GM12878 (cell line): Measurements from ENCODE around the gene GLIPR2. TPM values are rescaled to one million over a fixed set of nuclear protein-coding genes. Genes with fewer than 3 reads are reported as not detected.

Experiments used
- ATAC-seq: fragments of 200-7000 bp; cut with Tn5 transposase; 3 replicates; pipeline ENCODE4 v1.9.1; 2020; ENCODE audit warnings: mild to moderate bottlenecking, moderate library complexity
- BruUV-seq: library from RNA; stranded (reverse); fragments of 400-500 nt; replicated peaks from 2 replicates; lab custom pipeline; 2021; lab: Mats Ljungman, UMichigan
- CTCF ChIA-PET: fragments of 300-600 bp; sonication (Branson Sonifier 250); formaldehyde crosslinking; extraction: SDS; loops from one replicate; lab custom pipeline; 2021; ENCODE audit warnings: inconsistent platforms; lab: Yijun Ruan, JAX
- POLR2A ChIA-PET: fragments of 350-600 bp; formaldehyde crosslinking; extraction: SDS; loops from one replicate; lab custom pipeline; 2021; ENCODE audit warnings: inconsistent platforms; lab: Charles Lee
- RAD21 ChIA-PET: fragments of 300-600 bp; sonication (Branson Sonifier 250); formaldehyde crosslinking; loops from one replicate; lab custom pipeline; 2023; ENCODE audit warnings: antibody characterized with exemption; ENCODE audit not compliant: unreplicated experiment; lab: Charles Lee
- SMC1A ChIA-PET: fragments of 300-600 bp; sonication (Branson Sonifier 250); formaldehyde crosslinking; loops from one replicate; lab custom pipeline; 2023; ENCODE audit not compliant: unreplicated experiment, uncharacterized antibody; lab: Charles Lee
- DNase-seq: peaks from one replicate; pipeline ENCODE4 v3.0.0-alpha.2; 2011; ENCODE audit warnings: low read depth, low spot score
- FAIRE-seq: peaks from 3 replicates; lab custom pipeline; 2011; peaks lifted over from hg19 to GRCh38; lab: Jason Lieb, UNC
- H2AFZ ChIP-seq: 2 replicates; pipeline ENCODE4 v1.6.0; 2011; ENCODE audit warnings: low read depth, low read length, control low read depth; ENCODE audit not compliant: control insufficient read depth
- H3K27ac ChIP-seq: 2 replicates; pipeline ENCODE4 v1.5.1; 2011; ENCODE audit warnings: control low read depth; ENCODE audit not compliant: control insufficient read depth, insufficient read depth
- H3K27me3 ChIP-seq, 2 experiments: replicated peaks in 1 of 2; 2 replicates each; pipeline versions ENCODE4 v1.6.0 to v1.6.1; 2011; ENCODE audit warnings: low read length in 1 of 2; ENCODE audit not compliant: control insufficient read depth in 2 of 2, insufficient read depth in 2 of 2
- H3K36me3 ChIP-seq, 2 experiments: 2 replicates each; pipeline ENCODE4 v1.5.1; 2011; ENCODE audit warnings: low read length in 1 of 2; ENCODE audit not compliant: control insufficient read depth in 2 of 2, insufficient read depth in 2 of 2
- H3K4me1 ChIP-seq: 2 replicates; pipeline ENCODE4 v1.6.1; 2011; ENCODE audit warnings: mild to moderate bottlenecking, low read length, moderate library complexity, mixed read lengths; ENCODE audit not compliant: control insufficient read depth, insufficient read depth
- H3K4me2 ChIP-seq: 2 replicates; pipeline ENCODE4 v1.6.0; 2011; ENCODE audit warnings: control low read depth; ENCODE audit not compliant: control insufficient read depth, insufficient read depth
- H3K4me3 ChIP-seq: fragments of 200-600 bp; sonication (generic); 2 replicates; pipeline ENCODE4 v1.5.1; 2016
- H3K79me2 ChIP-seq: 2 replicates; pipeline ENCODE4 v1.6.0; 2011; ENCODE audit warnings: low read length; ENCODE audit not compliant: control insufficient read depth, insufficient read depth
- H3K9ac ChIP-seq: 2 replicates; pipeline ENCODE4 v1.8.0; 2011; ENCODE audit warnings: low read length, control low read depth, mixed read lengths; ENCODE audit not compliant: control insufficient read depth, insufficient read depth
- H3K9me3 ChIP-seq: replicated peaks from 3 replicates; pipeline ENCODE4 v1.5.1; 2011; ENCODE audit warnings: mild to moderate bottlenecking, low read length; ENCODE audit not compliant: control insufficient read depth, insufficient read depth
- H4K20me1 ChIP-seq: 2 replicates; pipeline ENCODE4 v1.6.0; 2011; ENCODE audit not compliant: control insufficient read depth, insufficient read depth
- BCLAF1 ChIP-seq: fragments of 450-650 bp; IDR thresholded peaks from 2 replicates; pipeline ENCODE4 v1.6.1; 2017; ENCODE audit warnings: antibody characterized with exemption, mild to moderate bottlenecking, moderate library complexity
- BHLHE40 ChIP-seq, 2 experiments: fragments of 450-650 bp in 1 of 2; IDR thresholded peaks; 2 replicates each; pipeline ENCODE4 v1.6.1; 2011 to 2017; ENCODE audit warnings: low read depth in 2 of 2, borderline replicate concordance in 1 of 2, improper control_type of control experiment in 1 of 2, low read length in 1 of 2, mild to moderate bottlenecking in 1 of 2
- MAX ChIP-seq: IDR thresholded peaks from 2 replicates; pipeline ENCODE4 v1.6.1; 2012; ENCODE audit warnings: low read depth, low read length, improper control_type of control experiment
- NR2C1 ChIP-seq: fragments of 450-650 bp; IDR thresholded peaks from 2 replicates; pipeline ENCODE4 v1.6.1; 2017; ENCODE audit warnings: antibody characterized with exemption, mild to moderate bottlenecking, moderate library complexity
- RAD51 ChIP-seq: fragments of 450-650 bp; IDR thresholded peaks from 2 replicates; pipeline ENCODE4 v1.6.1; 2016; ENCODE audit warnings: moderate library complexity, mild to moderate bottlenecking, inconsistent platforms
- SREBF2 ChIP-seq: IDR thresholded peaks from 2 replicates; pipeline ENCODE4 v1.6.1; 2012; ENCODE audit warnings: mild to moderate bottlenecking, low read length
- USF2 ChIP-seq: IDR thresholded peaks from 2 replicates; pipeline ENCODE4 v1.6.1; 2011; ENCODE audit warnings: low read depth, low read length, improper control_type of control experiment, borderline replicate concordance
- WGBS: methylation state at CpG from one replicate; pipeline ENCODE4 v1.1.6; 2016; ENCODE audit warnings: low lambda C conversion rate; ENCODE audit not compliant: insufficient replicate concordance, insufficient coverage; ENCODE audit errors: missing lambda C conversion rate; 5-methylcytosine and 5-hydroxymethylcytosine counted together
- in situ Hi-C: fragments of 300-500 bp; cut with MboI; formaldehyde crosslinking; loops from 9 replicates; pipeline ENCODE4 v1.14.3; 2018; ENCODE audit warnings: mixed read lengths
- intact Hi-C: fragments of 100-400 bp; cut with micrococcal nuclease; formaldehyde crosslinking; loops from one replicate; pipeline ENCODE4 v1.14.2; 2022; ENCODE audit not compliant: unreplicated experiment
- polyA plus RNA-seq, 11 experiments: library from polyadenylated mRNA; depleted of rRNA in 4 of 11; unstranded in 6 of 11; stranded (reverse) in 5 of 11; fragments of >200 nt; fragmentation: Nextera tagmentation in 4 of 11; fragmentation: Illumina TruSeq in 1 of 11; extraction: Ambion mirVana in 4 of 11; extraction: Trizol in 1 of 11; gene quantifications; 1 replicate in 1 of 11; 2 replicates in 10 of 11; pipeline versions ENCODE4 v1.2.1 to v1.2.3, GENCODE V29; 2011 to 2016; ENCODE audit warnings: inconsistent platforms in 2 of 11, missing spikeins in 2 of 11, low read depth in 1 of 11
- total RNA-seq, 4 experiments: library from RNA; depleted of rRNA in 3 of 4; stranded (reverse); fragments of >200 nt in 3 of 4; fragmentation: Illumina TruSeq in 1 of 4; extraction: Trizol in 1 of 4; gene quantifications; 2 replicates each; pipeline versions ENCODE4 v1.2.1 to v1.2.3, GENCODE V29; 2013 to 2021

The GLIPR2 gene
- total and polyA plus RNA-seq, 10 of the 15 experiments (the other 5 are each of a cell fraction or from before 2014, with no cell fraction given): 0.41 to 3.5 (median 2.2) TPM

GRCh38 chr9:36092014-36092413, 44.5 kb upstream of the GLIPR2 start:
- ATAC-seq: no peak
- CTCF ChIA-PET: interaction anchor here (1.1 to 1.8 kb wide), 2 partner anchors 12 to 67 kb away, joined by 3 to 4 read pairs; no protein-coding TSS in a partner anchor
- H3K27ac ChIP-seq: no peak overlapping the region
- DNase-seq: no peak
- WGBS: 100% methylated on average over 1 of the region's 1 CpG
- TF ChIP-seq MAX (no peak), NR2C1 (no peak), USF2 (no peak), BHLHE40 (IDR thresholded peaks at IDR 0.05; ENCODE audit: borderline replicate concordance in 1 of 2, low read depth in 2 of 2, low read length in 1 of 2) (no peak), RAD51 (no peak), BCLAF1 (no peak), SREBF2 (no peak)
- TF ChIP-seq, all 136 proteins: peak for 0
- RAD21 ChIA-PET: no interaction called here
- intact Hi-C loops: no loop called here
- Histone ChIP-seq H2AFZ (no peak overlapping the region), H3K27me3 (no peaks in the 10 kb centered on the region), H3K79me2 (no peaks in the 10 kb centered on the region), H3K9me3 (no peaks in the 10 kb centered on the region; the same call in 2 of the 3 replicates), H3K4me1 (peaks cover 5% of the 10 kb centered on the region), H3K4me3 (no peak overlapping the region), H4K20me1 (no peaks in the 10 kb centered on the region), H3K9ac (no peak overlapping the region), H3K4me2 (no peak overlapping the region), H3K36me3 (no peaks in the 10 kb centered on the region)
- no peak for FAIRE-seq
- in situ Hi-C loops: no loop called here
- POLR2A ChIA-PET: no interaction called here
- SMC1A ChIA-PET: interaction anchor here (1.4 to 1.9 kb wide), 2 partner anchors 10 to 11 kb away, joined by 5 read pairs; no protein-coding TSS in a partner anchor
- BruUV-seq: no TSS peak
